CD14-positive monocyte (primary cell): ENCODE results near the gene EBNA1BP2. TPM values are rescaled to one million over a fixed set of nuclear protein-coding genes. Genes with fewer than 3 reads are reported as not detected.
"Not testable (repeated sequence)": the region's sequence is repeated elsewhere in the genome, so short reads cannot be mapped to it uniquely, and the experiment has no call there.

ENCODE experiments used
- DNase-seq, 3 donors: peaks; one replicate each; pipeline ENCODE4 v3.0.0-alpha.2; 2011 to 2022
- H2AFZ ChIP-seq: 2 replicates; pipeline ENCODE4 v1.6.0; 2012; ENCODE audit warnings: mild to moderate bottlenecking, low read depth, low read length, inconsistent platforms; ENCODE audit not compliant: insufficient read depth, poor library complexity, severe bottlenecking
- H3K27ac ChIP-seq, 2 donors: 1 replicate in 1 of 2; 2 replicates in 1 of 2; pipeline ENCODE4 v1.5.1; 2012 to 2013; ENCODE audit warnings: low read length in 2 of 2, control low read depth in 1 of 2, inconsistent platforms in 1 of 2, low read depth in 1 of 2, mild to moderate bottlenecking in 1 of 2
- H3K27me3 ChIP-seq, 2 donors: one replicate each; pipeline versions ENCODE4 v1.6.0 to v1.6.1; 2011 to 2013; ENCODE audit warnings: low read length in 2 of 2; ENCODE audit not compliant: control insufficient read depth in 2 of 2, insufficient read depth in 2 of 2
- H3K36me3 ChIP-seq, 2 donors: replicated peaks in 1 of 2; 1 replicate in 1 of 2; 2 replicates in 1 of 2; pipeline versions ENCODE4 v1.5.1 to v1.6.1; 2012 to 2013; ENCODE audit warnings: low read length in 2 of 2, control low read depth in 1 of 2, inconsistent platforms in 1 of 2, mild to moderate bottlenecking in 1 of 2; ENCODE audit not compliant: insufficient read depth in 2 of 2, control insufficient read depth in 1 of 2
- H3K4me1 ChIP-seq, 2 donors: 1 replicate in 1 of 2; 2 replicates in 1 of 2; pipeline versions ENCODE4 v1.5.1 to v1.6.1; 2012 to 2013; ENCODE audit warnings: low read length in 2 of 2, control low read depth in 1 of 2, inconsistent platforms in 1 of 2, mild to moderate bottlenecking in 1 of 2, moderate library complexity in 1 of 2; ENCODE audit not compliant: insufficient read depth in 2 of 2, control insufficient read depth in 1 of 2
- H3K4me2 ChIP-seq: replicated peaks from 2 replicates; pipeline ENCODE3; 2012; ENCODE audit warnings: low read length, moderate library complexity, mild to moderate bottlenecking; ENCODE audit not compliant: poor library complexity, severe bottlenecking; ENCODE audit errors: extremely low read depth
- H3K4me3 ChIP-seq, 3 experiments: fragments of 200-600 bp in 1 of 3; sonication (generic) in 1 of 3; replicated peaks in 1 of 3; 1 replicate in 2 of 3; 2 replicates in 1 of 3; pipeline ENCODE4 v1.5.1; 2011 to 2013; ENCODE audit warnings: low read length in 3 of 3, mild to moderate bottlenecking in 3 of 3, control low read depth in 2 of 3, low read depth in 2 of 3, inconsistent platforms in 1 of 3, moderate library complexity in 1 of 3
- H3K79me2 ChIP-seq: 2 replicates; pipeline ENCODE4 v1.6.0; 2012; ENCODE audit warnings: mild to moderate bottlenecking, control low read depth, inconsistent platforms, low read length, moderate library complexity; ENCODE audit not compliant: insufficient read depth
- H3K9ac ChIP-seq: 2 replicates; pipeline ENCODE4 v1.6.0; 2017; ENCODE audit warnings: low read length, mild to moderate bottlenecking; ENCODE audit not compliant: insufficient read depth, poor library complexity, severe bottlenecking
- H3K9me3 ChIP-seq, 2 donors: replicated peaks in 1 of 2; 1 replicate in 1 of 2; 2 replicates in 1 of 2; pipeline versions ENCODE4 v1.5.1 to v1.6.1; 2012 to 2013; ENCODE audit warnings: low read length in 2 of 2, control low read depth in 1 of 2; ENCODE audit not compliant: control insufficient read depth in 1 of 2, insufficient read depth in 1 of 2
- H4K20me1 ChIP-seq: 2 replicates; pipeline ENCODE4 v1.6.0; 2012; ENCODE audit warnings: mild to moderate bottlenecking, low read length, control low read depth, moderate library complexity; ENCODE audit not compliant: insufficient read depth
- H3K27ac Mint-ChIP-seq, 7 donors: one replicate each; pipeline ENCODE4 v1.8.0; 2020; ENCODE audit warnings: mild to moderate bottlenecking in 7 of 7, mixed read lengths in 7 of 7, moderate library complexity in 6 of 7, inconsistent platforms in 2 of 7
- H3K27me3 Mint-ChIP-seq, 3 donors: one replicate each; pipeline ENCODE4 v1.8.0; 2021 to 2022; ENCODE audit warnings: low read depth in 3 of 3, mild to moderate bottlenecking in 3 of 3, mixed read lengths in 3 of 3, moderate library complexity in 3 of 3, inconsistent platforms in 1 of 3
- H3K36me3 Mint-ChIP-seq, 2 donors: one replicate each; pipeline ENCODE4 v1.8.0; 2020; ENCODE audit warnings: mixed read lengths in 2 of 2, inconsistent platforms in 1 of 2, mild to moderate bottlenecking in 1 of 2
- H3K4me1 Mint-ChIP-seq: one replicate; pipeline ENCODE4 v1.8.0; 2020; ENCODE audit warnings: mild to moderate bottlenecking, mixed read lengths
- H3K4me3 Mint-ChIP-seq, 2 donors: one replicate each; pipeline ENCODE4 v1.8.0; 2020; ENCODE audit warnings: mild to moderate bottlenecking in 2 of 2, mixed read lengths in 2 of 2, moderate library complexity in 1 of 2
- H3K9me3 Mint-ChIP-seq, 7 donors: one replicate each; pipeline ENCODE4 v1.8.0; 2020 to 2022; ENCODE audit warnings: mixed read lengths in 7 of 7, mild to moderate bottlenecking in 6 of 7, moderate library complexity in 6 of 7, inconsistent platforms in 2 of 7
- WGBS: methylation state at CpG from one replicate; pipeline ENCODE4 v1.1.5; 2013; ENCODE audit warnings: missing lambda C conversion rate; ENCODE audit not compliant: insufficient coverage; 5-methylcytosine and 5-hydroxymethylcytosine counted together
- intact Hi-C, 2 donors: fragments of 100-400 bp; cut with micrococcal nuclease; formaldehyde crosslinking; loops; one replicate each; pipeline versions ENCODE4 v1.15.0 to v1.15.1; 2023
- polyA plus RNA-seq, 3 donors: library from polyadenylated mRNA; depleted of rRNA in 1 of 3; unstranded in 2 of 3; stranded (reverse) in 1 of 3; fragments of 300-500 nt in 2 of 3; fragments of >200 nt in 1 of 3; fragmentation: Illumina TruSeq in 2 of 3; gene quantifications; 1 replicate in 2 of 3; 2 replicates in 1 of 3; pipeline ENCODE4 v1.2.3, GENCODE V29; 2012 to 2021
- TF ChIP-seq, protein P1 (sequence below): fragments of 200-600 bp; IDR thresholded peaks from one replicate; pipeline ENCODE4 v1.8.0; 2022; ENCODE audit warnings: antibody characterized with exemption, mild to moderate bottlenecking

Gene EBNA1BP2
- polyA plus RNA-seq, 3 donors, result 10.2 to 37.2 (median 30.9) TPM

DNA sequence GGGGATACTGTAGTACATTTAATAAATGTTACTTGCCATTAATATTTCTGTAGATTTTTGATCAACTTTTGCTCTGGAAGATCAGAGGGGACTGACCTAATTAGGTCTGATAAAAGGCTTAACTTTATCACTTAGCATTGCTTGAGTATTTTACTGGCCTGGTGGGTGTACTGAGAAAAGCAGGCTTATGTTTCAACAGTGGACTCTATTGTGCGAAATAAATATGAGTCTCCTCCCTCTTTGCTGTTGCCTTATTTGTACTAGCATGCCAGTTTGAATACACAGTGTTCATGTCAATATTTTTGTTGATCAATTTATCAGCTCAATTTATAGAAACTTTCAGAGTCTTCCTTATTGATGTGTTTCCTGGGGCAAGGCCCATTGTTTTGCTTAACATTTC lies 49.1 kb downstream of the EBNA1BP2 start:
- peaks cover 1 to 10% (median 9%) of the 10 kb centered on the region in 3 donors for H3K27me3 Mint-ChIP-seq
- TF ChIP-seq, protein P1, sequence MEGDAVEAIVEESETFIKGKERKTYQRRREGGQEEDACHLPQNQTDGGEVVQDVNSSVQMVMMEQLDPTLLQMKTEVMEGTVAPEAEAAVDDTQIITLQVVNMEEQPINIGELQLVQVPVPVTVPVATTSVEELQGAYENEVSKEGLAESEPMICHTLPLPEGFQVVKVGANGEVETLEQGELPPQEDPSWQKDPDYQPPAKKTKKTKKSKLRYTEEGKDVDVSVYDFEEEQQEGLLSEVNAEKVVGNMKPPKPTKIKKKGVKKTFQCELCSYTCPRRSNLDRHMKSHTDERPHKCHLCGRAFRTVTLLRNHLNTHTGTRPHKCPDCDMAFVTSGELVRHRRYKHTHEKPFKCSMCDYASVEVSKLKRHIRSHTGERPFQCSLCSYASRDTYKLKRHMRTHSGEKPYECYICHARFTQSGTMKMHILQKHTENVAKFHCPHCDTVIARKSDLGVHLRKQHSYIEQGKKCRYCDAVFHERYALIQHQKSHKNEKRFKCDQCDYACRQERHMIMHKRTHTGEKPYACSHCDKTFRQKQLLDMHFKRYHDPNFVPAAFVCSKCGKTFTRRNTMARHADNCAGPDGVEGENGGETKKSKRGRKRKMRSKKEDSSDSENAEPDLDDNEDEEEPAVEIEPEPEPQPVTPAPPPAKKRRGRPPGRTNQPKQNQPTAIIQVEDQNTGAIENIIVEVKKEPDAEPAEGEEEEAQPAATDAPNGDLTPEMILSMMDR, result no peak
- no peak for DNase-seq
- WGBS, result no CpG with 5 or more reads among the region's 1 CpG
- H3K9me3 Mint-ChIP-seq, result peaks cover 0 to 17% (median 6%) of the 10 kb centered on the region in 7 donors
- H3K4me1 ChIP-seq, result no peaks in the 10 kb centered on the region
- H3K4me3 ChIP-seq, result no peak overlapping the region
- no peak overlapping the region for H3K27ac Mint-ChIP-seq
- no peaks in the 10 kb centered on the region for H4K20me1 ChIP-seq
- peaks cover 0 to 2% of the 10 kb centered on the region in 2 donors for H3K27me3 ChIP-seq
- H3K36me3 Mint-ChIP-seq, result no peaks in the 10 kb centered on the region
- H3K36me3 ChIP-seq, result no peaks in the 10 kb centered on the region
- H3K9ac ChIP-seq, result no peak overlapping the region
- H3K4me2 ChIP-seq, result no peak overlapping the region
- no peaks in the 10 kb centered on the region for H3K4me1 Mint-ChIP-seq
- H3K79me2 ChIP-seq, result no peaks in the 10 kb centered on the region
- H3K4me3 Mint-ChIP-seq, result no peak overlapping the region
- intact Hi-C loops, result no loop called here
- H2AFZ ChIP-seq, result no peak overlapping the region
- H3K9me3 ChIP-seq, result no peaks in the 10 kb centered on the region
- H3K27ac ChIP-seq, result no peak overlapping the region

DNA sequence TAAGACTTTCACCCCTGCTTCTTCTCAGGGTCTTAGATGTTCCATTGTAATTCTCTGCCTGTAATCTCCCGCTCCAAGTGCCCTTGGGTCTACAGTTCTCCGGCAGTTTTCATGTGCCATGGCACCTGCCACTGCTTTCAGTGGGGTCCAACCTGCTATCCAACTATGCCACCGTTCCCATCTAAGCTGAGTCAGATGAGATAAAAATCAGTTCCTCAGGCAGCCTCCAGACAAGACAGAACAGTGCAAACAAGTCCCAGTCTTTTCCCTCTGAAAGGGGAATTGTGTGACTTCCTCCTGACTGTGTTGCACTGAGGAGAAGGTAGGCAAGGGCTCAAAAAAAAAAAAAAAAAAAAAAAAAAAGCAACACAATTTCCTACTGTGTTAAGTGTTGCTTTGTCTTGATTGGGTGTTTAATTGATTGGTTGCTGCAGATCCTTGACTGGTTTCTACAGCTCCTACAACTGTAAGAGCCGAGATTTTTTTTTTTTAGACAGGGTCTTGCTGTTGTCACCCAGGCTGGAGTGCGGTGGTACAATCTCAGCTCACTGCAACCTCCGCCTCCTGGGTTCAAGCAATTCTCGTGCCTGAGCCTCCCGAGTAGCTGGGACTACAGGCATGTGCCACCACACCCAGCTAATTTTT lies 50.7 kb downstream of the EBNA1BP2 start:
- peaks cover 0 to 10% (median 5%) of the 10 kb centered on the region in 7 donors for H3K9me3 Mint-ChIP-seq
- intact Hi-C loops, result no loop called here
- no peak for DNase-seq
- WGBS, result 100% methylated on average over 3 of the region's 8 CpGs
- Histone ChIP-seq H3K27me3 (peaks cover 0 to 2% of the 10 kb centered on the region in 2 donors), H3K36me3 (no peaks in the 10 kb centered on the region), H3K4me1 (no peaks in the 10 kb centered on the region), H3K79me2 (no peaks in the 10 kb centered on the region), H3K4me2 (no peak overlapping the region), H2AFZ (no peak overlapping the region), H3K9me3 (no peaks in the 10 kb centered on the region), H3K27ac (no peak overlapping the region), H3K9ac (no peak overlapping the region), H4K20me1 (no peaks in the 10 kb centered on the region), H3K4me3 (no peak overlapping the region)
- H3K27ac Mint-ChIP-seq, result peak overlapping the region in 1 of 7 donors; percentile 8
- H3K4me1 Mint-ChIP-seq, result no peaks in the 10 kb centered on the region
- H3K36me3 Mint-ChIP-seq, result no peaks in the 10 kb centered on the region
- peaks cover 1 to 8% (median 7%) of the 10 kb centered on the region in 3 donors for H3K27me3 Mint-ChIP-seq
- TF ChIP-seq, protein P1, result no peak
- H3K4me3 Mint-ChIP-seq, result no peak overlapping the region

DNA sequence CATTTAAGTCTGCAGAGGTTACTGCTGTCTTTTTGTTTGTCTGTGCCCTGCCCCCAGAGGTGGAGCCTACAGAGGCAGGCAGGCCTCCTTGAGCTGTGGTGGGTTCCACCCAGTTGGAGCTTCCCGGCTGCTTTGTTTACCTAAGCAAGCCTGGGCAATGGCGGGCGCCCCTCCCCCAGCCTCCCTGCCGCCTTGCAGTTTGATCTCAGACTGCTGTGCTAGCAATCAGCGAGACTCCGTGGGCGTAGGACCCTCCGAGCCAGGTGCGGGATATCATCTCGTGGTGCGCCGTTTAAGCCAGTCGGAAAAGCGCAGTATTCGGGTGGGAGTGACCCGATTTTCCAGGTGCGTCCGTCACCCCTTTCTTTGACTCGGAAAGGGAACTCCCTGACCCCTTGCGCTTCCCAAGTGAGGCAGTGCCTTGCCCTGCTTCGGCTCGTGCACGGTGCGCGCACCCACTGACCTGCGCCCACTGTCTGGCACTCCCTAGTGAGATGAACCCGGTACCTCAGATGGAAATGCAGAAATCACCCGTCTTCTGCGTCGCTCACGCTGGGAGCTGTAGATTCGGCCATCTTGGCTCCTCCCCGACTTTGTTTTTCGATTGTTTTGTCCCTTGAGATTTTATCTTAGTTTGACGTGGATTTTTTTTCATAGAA lies 52.0 kb downstream of the EBNA1BP2 start:
- H3K27me3 Mint-ChIP-seq, intact Hi-C loops, H3K4me1 ChIP-seq, H3K36me3 ChIP-seq, H4K20me1 ChIP-seq, H3K27ac ChIP-seq, DNase-seq, H3K4me3 ChIP-seq, H3K27me3 ChIP-seq, H3K4me1 Mint-ChIP-seq, H3K36me3 Mint-ChIP-seq, H3K9me3 ChIP-seq, H3K9ac ChIP-seq, H2AFZ ChIP-seq, H3K4me2 ChIP-seq, H3K9me3 Mint-ChIP-seq, H3K27ac Mint-ChIP-seq, H3K79me2 ChIP-seq: not testable (repeated sequence)
- peak overlapping the region in 1 of 2 donors; percentile 52 for H3K4me3 Mint-ChIP-seq
- 84% methylated on average over 5 of the region's 35 CpGs for WGBS
